HG03520 (cell line): Measurements from ENCODE around the gene PPFIA4.

ENCODE experiments used
- ATAC-seq: cut with Tn5 transposase; IDR thresholded peaks from one replicate; pipeline ENCODE4 v1.9.1; 2021; ENCODE audit warnings: mild to moderate bottlenecking, moderate library complexity; ENCODE audit not compliant: unreplicated experiment

PPFIA4 gene

GRCh38 chr1:203056012-203056411 lies 29.7 kb downstream of the PPFIA4 start:
- no peak for ATAC-seq

GRCh38 chr1:203056516-203056915 lies 30.2 kb downstream of the PPFIA4 start:
- no peak for ATAC-seq

GRCh38 chr1:203057911-203058675 lies 31.8 kb downstream of the PPFIA4 start:
- ATAC-seq, result no peak

- ATAC-seq, result no peak
These were observed 32.3 kb downstream of the PPFIA4 start for GRCh38 chr1:203058676-203058935.

GRCh38 chr1:203059485-203059884 lies 33.2 kb downstream of the PPFIA4 start:
- ATAC-seq, result no peak

- ATAC-seq, result no peak
These were observed 33.8 kb downstream of the PPFIA4 start for GRCh38 chr1:203060115-203060514.

- ATAC-seq, result no peak
These were observed 37.0 kb downstream of the PPFIA4 start for GRCh38 chr1:203063287-203063686.

GRCh38 chr1:203065191-203065590 lies 38.9 kb downstream of the PPFIA4 start:
- ATAC-seq, result no peak

GRCh38 chr1:203065986-203066385 lies 39.7 kb downstream of the PPFIA4 start:
- ATAC-seq, result no peak

- no peak for ATAC-seq
These were observed 40.7 kb downstream of the PPFIA4 start for GRCh38 chr1:203066965-203067364.

GRCh38 chr1:203069030-203069747 lies 42.9 kb downstream of the PPFIA4 start:
- no peak for ATAC-seq

GRCh38 chr1:203072002-203072602 lies 45.8 kb downstream of the PPFIA4 start:
- ATAC-seq, result no peak

GRCh38 chr1:203072911-203073310 lies 46.6 kb downstream of the PPFIA4 start:
- no peak for ATAC-seq

GRCh38 chr1:203073469-203073868 lies 47.2 kb downstream of the PPFIA4 start:
- ATAC-seq, result no peak

GRCh38 chr1:203074610-203075009 lies 48.3 kb downstream of the PPFIA4 start:
- ATAC-seq, result no peak

GRCh38 chr1:203075236-203076030 lies 49.1 kb downstream of the PPFIA4 start:
- ATAC-seq, result no peak

GRCh38 chr1:203076031-203076511 lies 49.8 kb downstream of the PPFIA4 start:
- ATAC-seq, result no peak

- no peak for ATAC-seq
These were observed 51.1 kb downstream of the PPFIA4 start for GRCh38 chr1:203077367-203077766.

GRCh38 chr1:203077956-203078355 lies 51.7 kb downstream of the PPFIA4 start:
- no peak for ATAC-seq

- no peak for ATAC-seq
These were observed 52.2 kb downstream of the PPFIA4 start for GRCh38 chr1:203078478-203078877.

GRCh38 chr1:203080456-203080855 lies 54.2 kb downstream of the PPFIA4 start:
- ATAC-seq, result no peak
